Activated naive CD4-positive, alpha-beta T cell (primary cell): ENCODE results near the gene KPNB1.
A peak's percentile ranks its signal among the peaks of the same experiment; 100 is the strongest.
"Not testable (repeated sequence)": the region's sequence is repeated elsewhere in the genome, so short reads cannot be mapped to it uniquely, and the experiment has no call there.

Experiments used
- DNase-seq, 4 experiments: peaks; one replicate each; lab custom pipeline; 2025; lab: John Stamatoyannopoulos, UW

The KPNB1 gene

GRCh38 chr17:47676510-47677165 lies 26.9 kb downstream of the KPNB1 start:
- DNase-seq: no peak

GRCh38 chr17:47678196-47678595 lies 28.5 kb downstream of the KPNB1 start:
- DNase-seq: no peak

DNA sequence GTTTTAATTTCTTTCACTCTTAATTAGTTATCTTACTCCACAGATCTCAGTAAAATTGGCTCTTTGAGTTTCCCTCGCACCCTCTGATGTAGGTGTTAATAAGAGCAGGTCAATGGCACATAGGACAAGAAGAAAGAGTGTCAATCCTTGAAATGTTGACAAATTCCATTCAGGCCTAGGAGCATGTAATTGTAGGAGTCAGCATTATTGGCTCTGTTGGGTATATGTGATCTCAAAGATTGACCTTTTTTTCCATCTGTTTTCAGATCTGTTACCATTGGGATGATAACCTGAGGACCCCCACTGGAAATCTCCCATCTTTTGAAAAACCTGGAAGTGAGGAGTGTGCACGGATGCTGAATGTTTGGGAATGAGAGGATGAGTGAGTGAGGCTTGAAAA lies 32.4 kb downstream of the KPNB1 start:
- no peak for DNase-seq

- DNase-seq: not testable (repeated sequence)
These were observed 33.0 kb downstream of the KPNB1 start for GRCh38 chr17:47682727-47683126.

DNA sequence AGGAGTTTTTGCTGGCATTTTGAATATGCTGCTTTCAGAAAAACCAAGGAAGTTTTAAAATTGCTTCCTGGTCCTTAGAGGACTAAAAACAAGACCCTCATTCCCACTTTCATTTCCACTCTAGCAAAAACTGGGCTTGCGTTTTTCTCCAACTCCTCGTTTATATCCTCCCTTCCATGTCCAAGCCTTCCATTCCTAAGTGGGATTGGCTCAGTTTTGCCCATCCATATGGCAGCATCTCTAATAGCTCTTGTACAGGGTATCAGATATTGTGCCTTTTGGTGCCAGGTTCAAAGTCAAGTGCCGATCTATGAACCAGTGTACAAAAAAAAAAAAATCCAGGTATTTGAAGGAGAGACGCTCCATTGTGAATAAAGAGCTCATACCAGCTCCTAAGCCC lies 34.3 kb downstream of the KPNB1 start:
- DNase-seq: no peak

- DNase-seq: no peak
These were observed 34.9 kb downstream of the KPNB1 start for GRCh38 chr17:47684535-47685193.

GRCh38 chr17:47685556-47686275 lies 36.0 kb downstream of the KPNB1 start:
- no peak for DNase-seq

DNA sequence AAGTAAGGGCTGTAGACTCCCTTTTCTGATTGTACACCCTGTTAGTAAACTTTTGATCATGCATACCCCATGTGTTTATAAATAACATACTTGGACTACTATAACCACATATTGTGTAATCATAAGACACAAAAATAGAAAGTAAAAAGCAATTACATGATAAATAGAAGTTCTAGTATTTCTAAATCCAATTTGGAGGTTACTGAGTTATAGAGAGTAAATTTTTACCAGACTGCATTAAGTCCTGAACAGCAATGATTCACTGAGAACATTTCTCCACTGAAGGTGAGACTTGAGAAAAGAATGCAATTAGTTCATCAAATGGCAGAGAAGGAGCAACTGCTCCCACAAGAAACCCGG lies 36.5 kb downstream of the KPNB1 start:
- no peak for DNase-seq

DNA sequence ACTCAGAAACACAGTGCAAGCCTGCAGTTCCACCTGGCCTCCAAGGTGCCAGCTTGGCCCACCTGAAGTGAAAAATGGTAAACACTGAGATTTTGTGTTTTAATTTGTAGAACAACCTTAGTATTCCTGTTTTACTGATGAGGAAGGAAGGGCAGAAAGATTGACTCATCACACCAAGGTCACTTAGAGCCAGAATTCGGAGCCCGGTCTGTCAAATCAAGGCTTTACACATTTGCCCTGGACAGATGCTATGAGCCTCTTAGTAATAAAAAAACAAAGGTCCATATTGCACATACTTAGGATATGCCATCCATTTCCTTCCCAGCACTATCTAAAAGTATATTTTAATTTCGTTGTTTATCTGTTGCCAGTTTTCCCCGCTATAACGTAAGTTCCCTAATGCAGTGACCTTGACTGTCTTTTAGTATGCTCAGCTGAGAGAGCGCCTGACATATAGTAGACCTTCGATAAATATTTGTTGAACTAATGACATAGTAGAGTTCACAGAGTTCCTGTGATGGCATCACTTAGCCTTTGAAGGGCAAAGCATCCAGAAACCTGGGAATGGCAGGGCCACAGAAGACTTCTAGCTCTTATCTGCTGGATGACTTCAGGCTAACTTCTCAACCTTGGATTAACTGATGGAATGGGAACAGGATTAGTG lies 37.1 kb downstream of the KPNB1 start:
- no peak for DNase-seq

DNA sequence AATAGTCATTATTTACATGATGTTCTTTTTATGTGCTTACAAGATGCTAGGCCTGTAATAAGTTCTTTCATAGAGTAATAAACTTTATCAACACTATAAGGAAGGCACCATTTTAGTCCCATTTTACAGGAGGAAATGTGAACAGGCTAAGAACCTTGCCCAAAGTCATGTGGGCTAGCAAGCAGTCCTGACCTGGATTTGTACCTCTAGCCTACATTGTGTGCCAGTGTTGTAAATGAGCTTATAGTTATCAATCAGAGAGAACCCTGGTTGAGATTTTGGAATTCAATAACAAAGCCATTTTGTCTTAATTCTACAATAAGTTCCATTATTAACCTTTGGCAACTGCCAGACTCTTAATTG lies 37.6 kb downstream of the KPNB1 start:
- no peak for DNase-seq

- DNase-seq: no peak
These were observed 38.0 kb downstream of the KPNB1 start for GRCh38 chr17:47687748-47688147.

- no peak for DNase-seq
These were observed 40.4 kb downstream of the KPNB1 start for GRCh38 chr17:47690121-47690520.

DNA sequence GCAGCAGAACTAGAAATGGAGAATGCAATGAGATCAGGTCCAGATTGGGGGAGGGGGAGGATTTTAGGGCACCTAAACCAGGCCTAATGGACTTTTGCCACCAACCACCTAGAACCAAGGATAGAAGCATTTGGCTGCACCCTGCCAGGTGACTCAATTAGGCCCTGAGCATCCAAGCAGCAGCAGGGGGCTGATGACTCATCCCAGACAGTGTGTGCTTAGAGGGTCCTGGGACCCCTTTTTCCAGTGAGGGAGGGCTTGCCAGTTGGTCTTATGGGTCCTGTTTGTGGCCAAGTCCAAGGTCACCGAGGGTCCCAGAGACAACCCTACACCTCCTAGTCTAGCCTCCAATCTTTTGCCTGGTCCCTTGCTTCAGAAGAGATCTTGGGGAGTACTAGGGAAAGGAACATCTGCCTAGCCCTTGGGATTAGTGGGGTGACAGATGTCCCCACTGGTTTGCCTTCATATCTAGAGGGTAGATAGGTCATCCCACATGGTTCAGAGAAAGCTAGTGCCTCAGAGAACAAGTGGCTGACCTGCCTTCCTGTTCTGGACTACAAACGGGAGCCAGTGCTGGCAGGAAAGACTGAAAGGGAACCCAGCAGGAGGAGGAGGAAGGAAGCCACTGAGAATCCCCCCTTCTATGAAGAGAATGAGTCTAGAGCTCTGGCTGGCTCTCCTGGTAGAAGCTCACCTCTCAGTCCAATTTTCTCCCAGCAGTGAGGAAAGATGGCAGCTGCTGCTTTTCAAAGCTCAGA lies 42.6 kb downstream of the KPNB1 start:
- DNase-seq: no peak

GRCh38 chr17:47692895-47693730 lies 43.4 kb downstream of the KPNB1 start:
- no peak for DNase-seq

GRCh38 chr17:47693731-47694580 lies 44.2 kb downstream of the KPNB1 start, which contains the start of gene TBKBP1:
TBKBP1 (plus strand) TSS chr17:47694161; CDS start chr17:47696113, 1,952 bp downstream.
- peak in 2 of 4 experiments; percentile 24 to 42 for DNase-seq

DNA sequence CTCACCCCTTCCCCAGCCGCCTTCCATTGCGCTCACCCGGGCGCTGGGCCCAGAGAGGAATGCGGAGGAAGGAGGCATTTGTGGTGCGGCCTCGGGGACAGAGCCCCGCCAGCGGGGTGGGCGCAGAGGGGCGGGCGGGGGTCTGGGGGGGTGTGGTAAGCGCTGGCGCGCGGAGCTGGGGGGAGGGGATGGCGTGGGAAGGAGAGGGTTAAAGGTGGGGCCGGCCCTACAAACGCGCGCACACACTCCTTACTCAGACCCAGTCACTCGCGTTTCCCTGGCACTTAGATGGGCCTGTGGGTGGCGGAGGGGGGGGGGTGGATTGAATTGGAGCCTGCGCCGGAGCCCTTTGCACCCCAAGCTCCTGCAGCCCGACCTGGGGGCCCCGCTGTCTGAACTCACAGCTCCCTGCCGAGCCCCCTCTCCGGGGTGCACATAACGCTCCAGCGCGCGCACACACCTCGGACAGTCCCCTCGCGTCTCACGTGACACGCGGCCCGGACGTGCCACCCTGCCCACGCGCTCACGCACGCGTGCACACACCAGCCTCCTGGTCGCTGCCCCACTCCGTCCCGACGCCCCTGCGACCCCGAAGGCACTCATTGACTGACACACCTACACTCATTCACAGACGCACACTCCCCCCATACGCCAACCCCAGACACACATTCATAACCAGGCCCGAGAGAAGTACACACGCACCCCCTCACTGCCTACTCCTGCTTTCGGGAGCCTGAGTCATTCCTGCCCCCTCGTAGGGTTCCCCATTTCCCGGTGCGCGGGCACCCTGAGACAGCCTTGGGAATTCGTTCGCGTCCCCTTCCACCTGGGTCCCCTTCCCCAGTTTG lies 45.1 kb downstream of the KPNB1 start:
- DNase-seq: no peak

- DNase-seq: no peak
These were observed 46.0 kb downstream of the KPNB1 start for GRCh38 chr17:47695429-47696376.
